Gastrocnemius medialis (tissue), 4 donors: ENCODE measurements around the gene PEX7.

Experiments
- POLR2A ChIP-seq, 2 donors: fragments of 450-650 bp; IDR thresholded peaks; one replicate each; pipeline ENCODE4 v1.6.1; 2017; ENCODE audit warnings: antibody characterized with exemption in 2 of 2, mild to moderate bottlenecking in 2 of 2, moderate library complexity in 2 of 2
- TF ChIP-seq, protein P1 (sequence below), 5 experiments: fragments of 450-650 bp in 3 of 5; fragments of 200-600 bp in 2 of 5; sonication (generic) in 2 of 5; IDR thresholded peaks in 4 of 5; conservative IDR thresholded peaks in 1 of 5; 1 replicate in 4 of 5; 2 replicates in 1 of 5; pipeline ENCODE4 v1.5.1; 2016 to 2019; ENCODE audit warnings: antibody characterized with exemption in 5 of 5, mild to moderate bottlenecking in 3 of 5, moderate library complexity in 3 of 5

DNA sequence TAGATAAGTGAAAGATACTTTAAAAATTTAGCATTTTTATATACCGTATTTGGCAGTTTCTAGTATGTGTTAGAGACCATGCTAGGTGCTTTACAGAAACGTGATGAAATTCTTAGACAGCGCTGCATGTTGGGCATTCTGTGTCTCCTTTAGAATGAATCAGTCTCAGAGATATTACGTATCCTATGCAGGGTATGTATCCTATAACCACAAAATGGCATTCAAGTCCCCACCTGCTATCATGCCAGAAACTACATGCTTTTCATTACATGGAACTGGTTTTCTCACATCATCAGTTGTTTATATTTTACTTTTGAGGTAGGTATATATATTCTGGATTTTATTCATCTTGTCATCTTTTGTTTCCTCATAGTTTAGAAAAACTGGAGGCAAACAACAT lies 42.3 kb downstream of the PEX7 start:
- no peak for TF ChIP-seq POLR2A (IDR thresholded peaks at IDR 0.05)
- TF ChIP-seq, protein P1, sequence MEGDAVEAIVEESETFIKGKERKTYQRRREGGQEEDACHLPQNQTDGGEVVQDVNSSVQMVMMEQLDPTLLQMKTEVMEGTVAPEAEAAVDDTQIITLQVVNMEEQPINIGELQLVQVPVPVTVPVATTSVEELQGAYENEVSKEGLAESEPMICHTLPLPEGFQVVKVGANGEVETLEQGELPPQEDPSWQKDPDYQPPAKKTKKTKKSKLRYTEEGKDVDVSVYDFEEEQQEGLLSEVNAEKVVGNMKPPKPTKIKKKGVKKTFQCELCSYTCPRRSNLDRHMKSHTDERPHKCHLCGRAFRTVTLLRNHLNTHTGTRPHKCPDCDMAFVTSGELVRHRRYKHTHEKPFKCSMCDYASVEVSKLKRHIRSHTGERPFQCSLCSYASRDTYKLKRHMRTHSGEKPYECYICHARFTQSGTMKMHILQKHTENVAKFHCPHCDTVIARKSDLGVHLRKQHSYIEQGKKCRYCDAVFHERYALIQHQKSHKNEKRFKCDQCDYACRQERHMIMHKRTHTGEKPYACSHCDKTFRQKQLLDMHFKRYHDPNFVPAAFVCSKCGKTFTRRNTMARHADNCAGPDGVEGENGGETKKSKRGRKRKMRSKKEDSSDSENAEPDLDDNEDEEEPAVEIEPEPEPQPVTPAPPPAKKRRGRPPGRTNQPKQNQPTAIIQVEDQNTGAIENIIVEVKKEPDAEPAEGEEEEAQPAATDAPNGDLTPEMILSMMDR (IDR thresholded peaks at IDR 0.05 in 4 of 5, conservative IDR thresholded peaks at IDR 0.05 in 1 of 5) = no peak
